OCI-LY3 (cell line): Measurements from ENCODE around the gene NDUFB7.

Source experiments
- EZH2phosphoT487 ChIP-seq: fragments of 200-600 bp; shearing (Covaris generic); IDR thresholded peaks from 2 replicates; pipeline ENCODE4 v1.6.1; 2018; ENCODE audit warnings: antibody characterized with exemption, mixed run types, low read depth
- TF ChIP-seq, protein P1 (sequence below): fragments of 200-600, 300-600 bp; sonication (generic); IDR thresholded peaks from 2 replicates; pipeline ENCODE4 v1.5.1; 2014; ENCODE audit warnings: antibody characterized with exemption, low read length, low read depth

DNA sequence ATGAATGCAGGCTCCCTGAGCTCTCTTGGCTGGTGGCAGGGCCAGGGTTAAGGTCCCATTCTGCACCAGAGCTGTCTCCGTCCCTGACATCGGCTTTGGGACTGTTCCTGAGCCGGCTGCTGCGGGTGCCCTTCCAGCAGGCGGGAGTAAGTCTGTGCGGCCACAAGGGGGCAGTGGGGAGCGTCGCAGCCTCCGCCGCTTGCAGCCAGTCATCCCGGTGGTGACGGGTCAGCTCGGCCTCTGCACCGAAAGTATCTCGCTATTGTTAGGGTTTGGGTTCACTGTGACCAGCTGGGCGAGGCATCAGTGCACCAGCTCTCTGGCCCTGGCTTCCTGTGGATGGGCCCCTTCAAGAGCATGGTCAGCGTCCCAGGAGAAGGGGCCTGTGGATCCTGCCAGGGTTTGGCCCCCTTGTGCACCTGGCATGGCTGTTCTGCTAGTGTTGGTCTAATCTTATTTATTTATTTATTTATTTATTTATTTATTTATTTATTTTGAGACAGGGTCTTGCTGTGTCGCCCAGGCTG lies 15.1 kb downstream of the NDUFB7 start:
- TF ChIP-seq, protein P1, sequence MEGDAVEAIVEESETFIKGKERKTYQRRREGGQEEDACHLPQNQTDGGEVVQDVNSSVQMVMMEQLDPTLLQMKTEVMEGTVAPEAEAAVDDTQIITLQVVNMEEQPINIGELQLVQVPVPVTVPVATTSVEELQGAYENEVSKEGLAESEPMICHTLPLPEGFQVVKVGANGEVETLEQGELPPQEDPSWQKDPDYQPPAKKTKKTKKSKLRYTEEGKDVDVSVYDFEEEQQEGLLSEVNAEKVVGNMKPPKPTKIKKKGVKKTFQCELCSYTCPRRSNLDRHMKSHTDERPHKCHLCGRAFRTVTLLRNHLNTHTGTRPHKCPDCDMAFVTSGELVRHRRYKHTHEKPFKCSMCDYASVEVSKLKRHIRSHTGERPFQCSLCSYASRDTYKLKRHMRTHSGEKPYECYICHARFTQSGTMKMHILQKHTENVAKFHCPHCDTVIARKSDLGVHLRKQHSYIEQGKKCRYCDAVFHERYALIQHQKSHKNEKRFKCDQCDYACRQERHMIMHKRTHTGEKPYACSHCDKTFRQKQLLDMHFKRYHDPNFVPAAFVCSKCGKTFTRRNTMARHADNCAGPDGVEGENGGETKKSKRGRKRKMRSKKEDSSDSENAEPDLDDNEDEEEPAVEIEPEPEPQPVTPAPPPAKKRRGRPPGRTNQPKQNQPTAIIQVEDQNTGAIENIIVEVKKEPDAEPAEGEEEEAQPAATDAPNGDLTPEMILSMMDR: peak; percentile 92
- TF ChIP-seq EZH2phosphoT487: no peak
